Stimulated activated CD8-positive, alpha-beta memory T cell treated with anti-CD3 and anti-CD28 coated beads, Interleukin-7, amount 100 ng/mL, for 24 hours (primary cell): Measurements from ENCODE around the gene FBXO10.
"Not testable (repeated sequence)": the region's sequence is repeated elsewhere in the genome, so short reads cannot be mapped to it uniquely, and the experiment has no call there.

Experiments
- DNase-seq: peaks from one replicate; pipeline ENCODE4 v3.0.0-alpha.2; 2020; ENCODE audit warnings: low read depth

FBXO10 gene

GRCh38 chr9:37575921-37576721 is at the start of gene FBXO10:
Gene FBXO10 (minus strand): TSS chr9:37576380. CDS start chr9:37541768, 34,612 bp downstream.
- no peak for DNase-seq

- no peak for DNase-seq
Observed at GRCh38 chr9:37625758-37626147, 49.6 kb upstream of the FBXO10 start.

- DNase-seq = no peak
Observed at GRCh38 chr9:37625036-37625757, 49.0 kb upstream of the FBXO10 start.

GRCh38 chr9:37624073-37624472 is 47.9 kb upstream of the FBXO10 start:
- DNase-seq = no peak

GRCh38 chr9:37623267-37623666 is 47.1 kb upstream of the FBXO10 start:
- DNase-seq = no peak

GRCh38 chr9:37622462-37622861 is 46.3 kb upstream of the FBXO10 start:
- no peak for DNase-seq

- no peak for DNase-seq
Observed at GRCh38 chr9:37621273-37622121, 45.3 kb upstream of the FBXO10 start.

GRCh38 chr9:37620396-37620795 is 44.2 kb upstream of the FBXO10 start:
- DNase-seq = no peak

GRCh38 chr9:37619806-37620205 is 43.6 kb upstream of the FBXO10 start:
- no peak for DNase-seq

- no peak for DNase-seq
Observed at GRCh38 chr9:37618817-37619216, 42.6 kb upstream of the FBXO10 start.

GRCh38 chr9:37617832-37618231 is 41.7 kb upstream of the FBXO10 start:
- DNase-seq = no peak

GRCh38 chr9:37617161-37617560 is 41.0 kb upstream of the FBXO10 start:
- no peak for DNase-seq

- DNase-seq = no peak
Observed at GRCh38 chr9:37611961-37612360, 35.8 kb upstream of the FBXO10 start.

- DNase-seq = no peak
Observed at GRCh38 chr9:37611014-37611413, 34.8 kb upstream of the FBXO10 start.

GRCh38 chr9:37609735-37610397 is 33.7 kb upstream of the FBXO10 start:
- no peak for DNase-seq

- no peak for DNase-seq
Observed at GRCh38 chr9:37608250-37608649, 32.1 kb upstream of the FBXO10 start.

GRCh38 chr9:37604296-37604695 is 28.1 kb upstream of the FBXO10 start:
- no peak for DNase-seq

GRCh38 chr9:37602817-37603216 is 26.6 kb upstream of the FBXO10 start:
- DNase-seq = no peak

- not testable (repeated sequence) for DNase-seq
Observed at GRCh38 chr9:37602061-37602460, 25.9 kb upstream of the FBXO10 start.

- DNase-seq = no peak
Observed at GRCh38 chr9:37596504-37596903, 20.3 kb upstream of the FBXO10 start.

- DNase-seq = no peak
Observed at GRCh38 chr9:37593883-37594448, 17.8 kb upstream of the FBXO10 start.
